Lower leg skin (tissue), 4 donors: ENCODE results near the gene ZDHHC5. TPM values are rescaled to one million over a fixed set of nuclear protein-coding genes. Genes with fewer than 3 reads are reported as not detected.

Experiments used
- DNase-seq, 2 donors: peaks; one replicate each; pipeline ENCODE4 v3.0.0-alpha.2; 2019; ENCODE audit warnings: low spot score in 2 of 2
- H3K4me3 ChIP-seq: fragments of 200-600 bp; sonication (generic); 2 replicates; pipeline ENCODE4 v1.5.1; 2017; ENCODE audit warnings: mild to moderate bottlenecking, low read depth; ENCODE audit not compliant: poor library complexity, severe bottlenecking
- POLR2A ChIP-seq, 2 donors: fragments of 450-650 bp; IDR thresholded peaks; one replicate each; pipeline ENCODE4 v1.6.1; 2016 to 2017; ENCODE audit warnings: antibody characterized with exemption in 2 of 2, mild to moderate bottlenecking in 1 of 2, moderate library complexity in 1 of 2
- WGBS, 2 donors: methylation state at CpG; one replicate each; pipeline ENCODE4 v1.1.5; 2018; 5-methylcytosine and 5-hydroxymethylcytosine counted together
- intact Hi-C: fragments of 100-400 bp; cut with DNase I; formaldehyde crosslinking; loops from one replicate; pipeline ENCODE4 v1.15.0; 2023; ENCODE audit warnings: low total_unique reads
- total RNA-seq, 4 donors: library from RNA; depleted of rRNA; stranded (reverse); fragments of >200 nt; gene quantifications; one replicate each; pipeline ENCODE4 v1.1.0, GENCODE V29; 2016
- TF ChIP-seq, protein P1 (sequence below), 3 donors: fragments of 450-650 bp; IDR thresholded peaks; one replicate each; pipeline ENCODE4 v1.5.1; 2016; ENCODE audit warnings: antibody characterized with exemption in 3 of 3, mild to moderate bottlenecking in 3 of 3, moderate library complexity in 2 of 3

The ZDHHC5 gene
- total RNA-seq, 4 donors from 2014 or later: 72.9 to 99.1 (median 84.5) TPM

DNA sequence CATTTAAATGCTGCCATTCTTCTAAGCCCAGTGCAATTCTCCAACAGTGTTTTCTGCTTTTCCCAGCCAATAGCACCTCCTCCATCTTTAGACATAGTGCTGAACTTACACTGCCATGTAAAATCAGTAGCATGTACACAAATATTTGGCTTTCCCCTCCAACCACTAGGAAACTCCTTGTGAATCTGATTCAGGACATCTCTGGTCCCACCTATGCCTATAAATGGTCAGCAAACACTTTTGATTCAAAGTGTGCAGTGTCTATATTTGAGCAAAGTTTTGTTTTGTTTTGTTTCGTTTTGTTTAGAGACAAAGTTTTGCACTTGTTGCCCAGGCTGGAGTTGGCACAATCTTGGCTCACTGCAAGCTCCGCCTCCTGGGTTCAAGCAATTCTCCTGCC is 43.0 kb upstream of the ZDHHC5 start:
- 85 to 89% methylated on average over 2 of the region's 2 CpGs for WGBS, 2 donors
- TF ChIP-seq, protein P1, sequence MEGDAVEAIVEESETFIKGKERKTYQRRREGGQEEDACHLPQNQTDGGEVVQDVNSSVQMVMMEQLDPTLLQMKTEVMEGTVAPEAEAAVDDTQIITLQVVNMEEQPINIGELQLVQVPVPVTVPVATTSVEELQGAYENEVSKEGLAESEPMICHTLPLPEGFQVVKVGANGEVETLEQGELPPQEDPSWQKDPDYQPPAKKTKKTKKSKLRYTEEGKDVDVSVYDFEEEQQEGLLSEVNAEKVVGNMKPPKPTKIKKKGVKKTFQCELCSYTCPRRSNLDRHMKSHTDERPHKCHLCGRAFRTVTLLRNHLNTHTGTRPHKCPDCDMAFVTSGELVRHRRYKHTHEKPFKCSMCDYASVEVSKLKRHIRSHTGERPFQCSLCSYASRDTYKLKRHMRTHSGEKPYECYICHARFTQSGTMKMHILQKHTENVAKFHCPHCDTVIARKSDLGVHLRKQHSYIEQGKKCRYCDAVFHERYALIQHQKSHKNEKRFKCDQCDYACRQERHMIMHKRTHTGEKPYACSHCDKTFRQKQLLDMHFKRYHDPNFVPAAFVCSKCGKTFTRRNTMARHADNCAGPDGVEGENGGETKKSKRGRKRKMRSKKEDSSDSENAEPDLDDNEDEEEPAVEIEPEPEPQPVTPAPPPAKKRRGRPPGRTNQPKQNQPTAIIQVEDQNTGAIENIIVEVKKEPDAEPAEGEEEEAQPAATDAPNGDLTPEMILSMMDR (IDR thresholded peaks at IDR 0.05): no peak
- TF ChIP-seq POLR2A (IDR thresholded peaks at IDR 0.05): no peak
- no peak for DNase-seq
- H3K4me3 ChIP-seq: no peak overlapping the region
- intact Hi-C loops: loop anchor here (5.0 kb wide), 1 partner anchor 1212 kb away; no protein-coding TSS in a partner anchor

DNA sequence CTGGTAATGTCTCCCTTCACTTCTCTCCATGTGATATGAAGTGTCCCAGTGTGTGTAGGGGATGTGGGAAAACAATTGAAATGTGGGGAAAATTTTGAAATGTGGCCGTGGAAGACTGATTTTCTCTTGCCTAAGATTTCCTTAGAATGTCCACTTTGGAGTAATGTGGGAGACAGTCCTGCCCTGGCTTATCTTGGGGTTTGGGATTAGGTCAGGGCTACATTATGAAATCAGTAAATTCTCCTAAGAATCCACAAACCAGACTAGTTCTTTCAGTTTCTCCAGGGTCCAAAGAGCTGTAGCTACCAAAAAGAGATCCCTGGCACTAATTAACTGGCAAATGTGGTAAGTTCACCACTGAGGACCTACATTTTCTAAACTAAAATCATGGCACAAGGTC is 41.0 kb upstream of the ZDHHC5 start:
- 92% methylated on average over 1 of the region's 1 CpG for WGBS, 2 donors
- intact Hi-C loops: loop anchor here (5.0 kb wide), 1 partner anchor 1210 kb away; no protein-coding TSS in a partner anchor
- no peak overlapping the region for H3K4me3 ChIP-seq
- DNase-seq: no peak
- TF ChIP-seq POLR2A (IDR thresholded peaks at IDR 0.05): no peak
- TF ChIP-seq, protein P1 (IDR thresholded peaks at IDR 0.05): no peak

DNA sequence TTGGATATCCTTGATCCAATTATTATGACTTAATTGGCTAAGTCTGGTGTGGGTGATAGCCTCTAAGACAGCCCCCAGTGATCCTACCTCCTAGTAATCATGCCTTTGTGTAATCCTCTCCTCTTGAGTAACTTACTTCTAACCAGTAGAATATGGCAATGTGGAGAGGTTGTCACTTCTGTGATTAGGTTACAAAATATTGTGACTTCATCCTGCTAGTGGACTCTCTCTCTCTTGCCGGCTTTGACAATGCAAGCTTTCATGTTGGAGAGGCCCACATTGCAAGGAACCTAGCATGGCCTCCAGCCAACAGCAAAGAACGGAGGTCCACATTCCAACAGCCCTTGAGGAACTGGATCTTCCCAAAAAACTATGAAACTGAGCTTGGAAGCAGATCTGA is 37.7 kb upstream of the ZDHHC5 start:
- TF ChIP-seq, protein P1 (IDR thresholded peaks at IDR 0.05): no peak
- no peak for TF ChIP-seq POLR2A (IDR thresholded peaks at IDR 0.05)
- no peak for DNase-seq
- WGBS, 2 donors: 54 to 66% methylated on average over 2 of the region's 2 CpGs
- intact Hi-C loops: no loop called here
- H3K4me3 ChIP-seq: no peak overlapping the region

DNA sequence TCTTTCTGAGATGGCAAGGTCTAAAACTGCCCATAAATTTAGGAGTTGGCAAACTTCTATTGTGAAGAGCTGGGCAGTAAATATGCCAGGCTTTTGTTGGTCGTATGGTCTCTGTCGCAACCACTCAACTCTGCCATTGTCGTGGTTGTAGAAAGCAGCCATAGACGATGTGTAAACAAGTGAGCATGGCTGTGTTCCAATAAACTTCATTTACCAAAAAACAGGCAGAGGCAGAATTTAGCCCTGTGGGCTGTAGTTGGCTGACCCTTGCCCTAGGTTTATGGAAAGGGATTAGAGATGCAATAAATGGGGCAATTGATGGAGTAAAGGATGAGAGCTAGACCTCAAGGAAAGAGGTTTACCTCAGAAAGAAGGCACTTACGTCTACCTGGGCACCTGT is 35.8 kb upstream of the ZDHHC5 start:
- TF ChIP-seq POLR2A (IDR thresholded peaks at IDR 0.05): no peak
- TF ChIP-seq, protein P1 (IDR thresholded peaks at IDR 0.05): no peak
- WGBS, 2 donors: 44% methylated on average over 5 of the region's 5 CpGs
- no peak for DNase-seq
- H3K4me3 ChIP-seq: no peak overlapping the region
- intact Hi-C loops: no loop called here

DNA sequence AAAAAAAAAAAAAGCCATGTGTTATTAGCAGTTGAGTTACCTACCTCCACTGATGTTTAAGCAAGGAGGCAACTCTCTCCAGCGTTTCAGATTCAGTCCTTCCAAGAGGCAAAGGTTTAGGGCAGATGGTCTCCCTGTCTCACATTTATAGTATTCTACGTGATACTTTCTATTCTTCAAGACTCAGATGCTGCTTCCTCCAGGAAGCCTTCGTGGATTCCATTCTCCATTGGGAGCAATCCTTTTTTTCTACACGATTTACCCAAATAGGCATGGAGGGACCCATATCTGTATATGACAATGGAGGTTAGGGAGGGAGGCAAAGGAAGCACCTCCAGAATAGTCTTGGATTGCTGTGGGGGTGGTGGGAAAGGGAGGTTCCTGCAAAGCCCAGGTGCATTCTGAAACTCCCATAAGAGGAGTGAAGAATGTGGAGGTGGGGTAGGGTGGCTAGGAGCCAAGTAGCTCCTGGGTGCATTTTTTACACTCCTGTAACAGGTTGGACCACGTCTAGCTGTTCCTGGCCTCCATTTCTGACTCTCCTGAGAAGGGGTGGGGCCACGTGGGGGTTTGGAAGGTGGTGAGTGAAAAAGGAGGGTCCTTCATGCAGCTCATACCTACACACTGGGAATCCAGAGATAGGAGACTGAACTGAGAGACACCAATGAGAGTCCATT is 34.4 kb upstream of the ZDHHC5 start:
- no peak overlapping the region for H3K4me3 ChIP-seq
- 58 to 67% methylated on average over 6 of the region's 6 CpGs for whole genome bisulfite sequencing, 2 donors
- DNase-seq: no peak
- TF ChIP-seq, protein P1 (IDR thresholded peaks at IDR 0.05): no peak
- no peak for TF ChIP-seq POLR2A (IDR thresholded peaks at IDR 0.05)
- intact Hi-C loops: no loop called here

DNA sequence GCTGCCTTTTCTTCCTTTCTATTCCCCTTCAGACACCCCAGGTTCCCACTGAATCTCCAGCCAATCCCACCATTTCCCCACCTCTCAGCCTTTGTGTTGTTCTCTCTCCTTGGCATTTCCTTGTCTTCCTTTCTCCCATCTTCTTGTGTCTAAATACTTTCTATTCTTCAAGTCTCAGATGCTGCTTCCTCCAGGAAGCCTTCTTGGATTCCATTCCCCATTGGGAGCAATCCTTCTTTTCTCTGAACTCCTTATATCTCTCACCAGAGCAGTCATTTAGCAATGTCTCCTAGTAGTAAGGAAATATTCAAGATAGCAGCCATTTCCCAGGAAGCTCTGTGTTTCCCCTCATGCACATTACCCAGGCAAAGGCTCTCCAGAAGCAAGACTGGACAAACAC is 33.6 kb upstream of the ZDHHC5 start:
- intact Hi-C loops: no loop called here
- no peak overlapping the region for H3K4me3 ChIP-seq
- no peak for DNase-seq
- TF ChIP-seq, protein P1 (IDR thresholded peaks at IDR 0.05): no peak
- TF ChIP-seq POLR2A (IDR thresholded peaks at IDR 0.05): no peak
